HepG2 (cell line): ENCODE measurements around the gene SCYL1. TPM values are rescaled to one million over a fixed set of nuclear protein-coding genes. Genes with fewer than 3 reads are reported as not detected.

Experiments used
- IKZF4 ChIP-seq: sonication (generic); formaldehyde crosslinking; IDR thresholded peaks from 2 replicates; pipeline ENCODE4 v1.5.1; 2020; ENCODE audit warnings: borderline replicate concordance, mild to moderate bottlenecking, low read depth, missing genetic modification reagents; ENCODE audit errors: not compliant biosample characterization
- MAFK ChIP-seq, 2 experiments: IDR thresholded peaks in 1 of 2; conservative IDR thresholded peaks in 1 of 2; 2 replicates each; pipeline ENCODE4 v1.6.1; 2011; ENCODE audit warnings: improper control_type of control experiment in 2 of 2, low read length in 2 of 2
- MYC ChIP-seq: sonication (generic); formaldehyde crosslinking; IDR thresholded peaks from 2 replicates; pipeline ENCODE4 v1.9.0; 2021; ENCODE audit warnings: missing genetic modification reagents, borderline replicate concordance
- NFRKB ChIP-seq: fragments of 450-650 bp; IDR thresholded peaks from 2 replicates; pipeline ENCODE4 v1.6.1; 2017
- RXRB ChIP-seq: IDR thresholded peaks from 2 replicates; pipeline ENCODE4 v1.6.1; 2016; ENCODE audit warnings: borderline replicate concordance, missing genetic modification reagents, missing compliant biosample characterization
- SAP130 ChIP-seq: IDR thresholded peaks from 2 replicates; pipeline ENCODE4 v1.6.1; 2016; ENCODE audit warnings: low read depth
- STAG1 ChIP-seq: sonication (generic); formaldehyde crosslinking; IDR thresholded peaks from 2 replicates; pipeline ENCODE4 v1.4.0; 2020; ENCODE audit warnings: missing genetic modification reagents
- THAP11 ChIP-seq: IDR thresholded peaks from 2 replicates; pipeline ENCODE4 v1.6.1; 2016; ENCODE audit warnings: missing biosample characterization, missing genetic modification reagents
- ZFP90 ChIP-seq: sonication (generic); formaldehyde crosslinking; IDR thresholded peaks from 2 replicates; pipeline ENCODE4 v1.8.0; 2022; ENCODE audit warnings: missing genetic modification reagents, mild to moderate bottlenecking, inconsistent platforms, borderline replicate concordance
- ZGPAT ChIP-seq: IDR thresholded peaks from 2 replicates; pipeline ENCODE4 v1.6.1; 2016; ENCODE audit warnings: mild to moderate bottlenecking
- ZIK1 ChIP-seq: sonication (generic); formaldehyde crosslinking; IDR thresholded peaks from 2 replicates; pipeline ENCODE4 v1.5.0; 2020; ENCODE audit warnings: mild to moderate bottlenecking, low read depth, missing genetic modification reagents, borderline replicate concordance
- ZKSCAN5 ChIP-seq: sonication (generic); formaldehyde crosslinking; IDR thresholded peaks from 2 replicates; pipeline ENCODE4 v1.5.1; 2020; ENCODE audit warnings: mild to moderate bottlenecking, missing genetic modification reagents
- ZNF775 ChIP-seq: sonication (generic); formaldehyde crosslinking; IDR thresholded peaks from 2 replicates; pipeline ENCODE4 v1.4.0; 2020; ENCODE audit warnings: missing genetic modification reagents, mild to moderate bottlenecking, moderate library complexity, borderline replicate concordance
- polyA plus RNA-seq, 8 experiments: library from polyadenylated mRNA; depleted of rRNA in 3 of 8; stranded (reverse) in 7 of 8; unstranded in 1 of 8; fragments of >200 nt; fragmentation: Illumina TruSeq in 4 of 8; extraction: Trizol in 4 of 8; gene quantifications; 2 replicates each; pipeline versions ENCODE4 v1.2.1 to v1.2.3, GENCODE V29; 2011 to 2016; ENCODE audit warnings: low read depth in 4 of 8, missing spikeins in 1 of 8, mixed read lengths in 1 of 8; ENCODE audit not compliant: insufficient read depth in 1 of 8
- total RNA-seq, 5 experiments: library from RNA; depleted of rRNA; stranded (reverse); fragments of >200 nt; fragmentation: Illumina TruSeq; extraction: Trizol; gene quantifications; 2 replicates each; pipeline ENCODE4 v1.2.3, GENCODE V29; 2016; ENCODE audit warnings: low read depth in 1 of 5
- TF ChIP-seq, protein P1 (sequence below): sonication (generic); formaldehyde crosslinking; IDR thresholded peaks from 2 replicates; pipeline ENCODE4 v1.9.0; 2022; ENCODE audit warnings: low read depth, missing genetic modification reagents
- TF ChIP-seq, protein P2 (sequence below): sonication (generic); formaldehyde crosslinking; IDR thresholded peaks from 2 replicates; pipeline ENCODE4 v1.4.0; 2020; ENCODE audit warnings: missing genetic modification reagents, borderline replicate concordance
- TF ChIP-seq, protein P3 (sequence below): sonication (generic); formaldehyde crosslinking; IDR thresholded peaks from 2 replicates; pipeline ENCODE4 v1.4.0; 2020; ENCODE audit warnings: missing genetic modification reagents
- TF ChIP-seq, protein P4 (sequence below): sonication (generic); formaldehyde crosslinking; IDR thresholded peaks from 2 replicates; pipeline ENCODE4 v1.8.1; 2022; ENCODE audit warnings: mild to moderate bottlenecking, missing genetic modification reagents

Gene SCYL1
- total and polyA plus RNA-seq, 2 of the 13 experiments (the other 11 are each of a cell fraction or from before 2014, with no cell fraction given) = 65.9 to 103 TPM

DNA sequence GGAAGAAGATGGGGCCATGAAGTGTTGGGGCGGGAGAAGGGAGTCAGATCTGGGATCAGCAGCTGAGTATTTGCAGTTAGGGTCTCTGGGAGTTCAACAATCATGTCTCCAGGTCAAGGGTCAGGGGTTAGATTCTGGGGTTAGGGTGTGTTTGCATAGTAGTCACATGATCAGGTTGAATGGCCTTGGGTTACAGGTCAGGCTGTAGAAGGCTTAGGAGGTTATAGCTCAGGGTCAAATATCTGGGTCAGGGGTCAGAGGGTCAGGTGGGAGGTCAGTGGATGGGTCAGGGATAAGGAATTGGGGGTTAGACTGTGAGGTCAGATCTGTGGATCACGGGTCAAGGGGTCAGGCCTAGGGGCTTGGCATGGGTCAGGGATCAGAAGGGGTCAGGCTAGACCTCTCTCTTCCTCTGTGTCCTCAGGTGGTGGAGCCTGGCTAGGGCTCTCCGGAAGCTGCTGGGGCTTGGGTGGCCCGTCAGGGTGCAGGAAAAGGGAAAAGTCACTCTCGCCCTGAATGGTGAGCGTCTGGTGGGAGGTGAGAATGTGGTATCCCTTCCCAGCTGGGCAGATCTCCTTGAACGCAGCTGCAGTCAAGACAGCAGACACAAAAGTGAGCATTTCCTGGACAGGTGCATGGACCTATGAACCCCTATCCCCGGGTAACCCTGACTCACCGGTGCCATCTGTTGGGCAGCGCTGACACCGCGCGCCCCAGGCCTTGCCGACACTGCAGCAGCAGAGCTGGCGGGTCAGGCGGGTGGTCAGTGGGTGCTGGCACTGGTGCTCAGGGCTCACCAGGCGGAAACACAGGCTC, 26.9 kb downstream of the SCYL1 start (continued):
- TF ChIP-seq, protein P1, sequence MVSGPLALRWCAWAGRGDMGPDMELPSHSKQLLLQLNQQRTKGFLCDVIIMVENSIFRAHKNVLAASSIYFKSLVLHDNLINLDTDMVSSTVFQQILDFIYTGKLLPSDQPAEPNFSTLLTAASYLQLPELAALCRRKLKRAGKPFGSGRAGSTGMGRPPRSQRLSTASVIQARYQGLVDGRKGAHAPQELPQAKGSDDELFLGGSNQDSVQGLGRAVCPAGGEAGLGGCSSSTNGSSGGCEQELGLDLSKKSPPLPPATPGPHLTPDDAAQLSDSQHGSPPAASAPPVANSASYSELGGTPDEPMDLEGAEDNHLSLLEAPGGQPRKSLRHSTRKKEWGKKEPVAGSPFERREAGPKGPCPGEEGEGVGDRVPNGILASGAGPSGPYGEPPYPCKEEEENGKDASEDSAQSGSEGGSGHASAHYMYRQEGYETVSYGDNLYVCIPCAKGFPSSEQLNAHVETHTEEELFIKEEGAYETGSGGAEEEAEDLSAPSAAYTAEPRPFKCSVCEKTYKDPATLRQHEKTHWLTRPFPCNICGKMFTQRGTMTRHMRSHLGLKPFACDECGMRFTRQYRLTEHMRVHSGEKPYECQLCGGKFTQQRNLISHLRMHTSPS (CRISPR knock-in tag) = peak; percentile 85
- TF ChIP-seq STAG1 (CRISPR knock-in tag) (peak; percentile 54), ZKSCAN5 (CRISPR knock-in tag) (peak; percentile 69; the same call in 1 of the 2 replicates), MAFK (conservative IDR thresholded peaks at IDR 0.05 in 1 of 2, IDR thresholded peaks at IDR 0.05 in 1 of 2; ENCODE audit: low read length in 2 of 2) (0 out of 4 replicates have a peak, but pooled peaks of 1 of the 2 experiments have one; percentile 5), ZNF775 (CRISPR knock-in tag) (no peak), RXRB (CRISPR knock-in tag) (peak; percentile 98), ZFP90 (CRISPR knock-in tag) (peak; percentile 62; the same call in 1 of the 2 replicates), NFRKB (no peak), MYC (peak; percentile 36; the same call in 1 of the 2 replicates), IKZF4 (no peak), SAP130 (CRISPR knock-in tag) (peak; percentile 63), ZGPAT (CRISPR knock-in tag) (no peak), THAP11 (CRISPR knock-in tag) (peak; percentile 40; the same call in 1 of the 2 replicates), ZIK1 (no peak)
- TF ChIP-seq, protein P2, sequence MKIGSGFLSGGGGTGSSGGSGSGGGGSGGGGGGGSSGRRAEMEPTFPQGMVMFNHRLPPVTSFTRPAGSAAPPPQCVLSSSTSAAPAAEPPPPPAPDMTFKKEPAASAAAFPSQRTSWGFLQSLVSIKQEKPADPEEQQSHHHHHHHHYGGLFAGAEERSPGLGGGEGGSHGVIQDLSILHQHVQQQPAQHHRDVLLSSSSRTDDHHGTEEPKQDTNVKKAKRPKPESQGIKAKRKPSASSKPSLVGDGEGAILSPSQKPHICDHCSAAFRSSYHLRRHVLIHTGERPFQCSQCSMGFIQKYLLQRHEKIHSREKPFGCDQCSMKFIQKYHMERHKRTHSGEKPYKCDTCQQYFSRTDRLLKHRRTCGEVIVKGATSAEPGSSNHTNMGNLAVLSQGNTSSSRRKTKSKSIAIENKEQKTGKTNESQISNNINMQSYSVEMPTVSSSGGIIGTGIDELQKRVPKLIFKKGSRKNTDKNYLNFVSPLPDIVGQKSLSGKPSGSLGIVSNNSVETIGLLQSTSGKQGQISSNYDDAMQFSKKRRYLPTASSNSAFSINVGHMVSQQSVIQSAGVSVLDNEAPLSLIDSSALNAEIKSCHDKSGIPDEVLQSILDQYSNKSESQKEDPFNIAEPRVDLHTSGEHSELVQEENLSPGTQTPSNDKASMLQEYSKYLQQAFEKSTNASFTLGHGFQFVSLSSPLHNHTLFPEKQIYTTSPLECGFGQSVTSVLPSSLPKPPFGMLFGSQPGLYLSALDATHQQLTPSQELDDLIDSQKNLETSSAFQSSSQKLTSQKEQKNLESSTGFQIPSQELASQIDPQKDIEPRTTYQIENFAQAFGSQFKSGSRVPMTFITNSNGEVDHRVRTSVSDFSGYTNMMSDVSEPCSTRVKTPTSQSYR (CRISPR knock-in tag) = no peak; the same call in 1 of the 2 replicates
- TF ChIP-seq, protein P3, sequence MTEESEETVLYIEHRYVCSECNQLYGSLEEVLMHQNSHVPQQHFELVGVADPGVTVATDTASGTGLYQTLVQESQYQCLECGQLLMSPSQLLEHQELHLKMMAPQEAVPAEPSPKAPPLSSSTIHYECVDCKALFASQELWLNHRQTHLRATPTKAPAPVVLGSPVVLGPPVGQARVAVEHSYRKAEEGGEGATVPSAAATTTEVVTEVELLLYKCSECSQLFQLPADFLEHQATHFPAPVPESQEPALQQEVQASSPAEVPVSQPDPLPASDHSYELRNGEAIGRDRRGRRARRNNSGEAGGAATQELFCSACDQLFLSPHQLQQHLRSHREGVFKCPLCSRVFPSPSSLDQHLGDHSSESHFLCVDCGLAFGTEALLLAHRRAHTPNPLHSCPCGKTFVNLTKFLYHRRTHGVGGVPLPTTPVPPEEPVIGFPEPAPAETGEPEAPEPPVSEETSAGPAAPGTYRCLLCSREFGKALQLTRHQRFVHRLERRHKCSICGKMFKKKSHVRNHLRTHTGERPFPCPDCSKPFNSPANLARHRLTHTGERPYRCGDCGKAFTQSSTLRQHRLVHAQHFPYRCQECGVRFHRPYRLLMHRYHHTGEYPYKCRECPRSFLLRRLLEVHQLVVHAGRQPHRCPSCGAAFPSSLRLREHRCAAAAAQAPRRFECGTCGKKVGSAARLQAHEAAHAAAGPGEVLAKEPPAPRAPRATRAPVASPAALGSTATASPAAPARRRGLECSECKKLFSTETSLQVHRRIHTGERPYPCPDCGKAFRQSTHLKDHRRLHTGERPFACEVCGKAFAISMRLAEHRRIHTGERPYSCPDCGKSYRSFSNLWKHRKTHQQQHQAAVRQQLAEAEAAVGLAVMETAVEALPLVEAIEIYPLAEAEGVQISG (CRISPR knock-in tag) = peak; percentile 21; the same call in 1 of the 2 replicates
- TF ChIP-seq, protein P4, sequence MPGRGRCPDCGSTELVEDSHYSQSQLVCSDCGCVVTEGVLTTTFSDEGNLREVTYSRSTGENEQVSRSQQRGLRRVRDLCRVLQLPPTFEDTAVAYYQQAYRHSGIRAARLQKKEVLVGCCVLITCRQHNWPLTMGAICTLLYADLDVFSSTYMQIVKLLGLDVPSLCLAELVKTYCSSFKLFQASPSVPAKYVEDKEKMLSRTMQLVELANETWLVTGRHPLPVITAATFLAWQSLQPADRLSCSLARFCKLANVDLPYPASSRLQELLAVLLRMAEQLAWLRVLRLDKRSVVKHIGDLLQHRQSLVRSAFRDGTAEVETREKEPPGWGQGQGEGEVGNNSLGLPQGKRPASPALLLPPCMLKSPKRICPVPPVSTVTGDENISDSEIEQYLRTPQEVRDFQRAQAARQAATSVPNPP (CRISPR knock-in tag) = no peak
